Endothelial cell of umbilical vein (primary cell): ENCODE results near the gene ARHGAP31. TPM values are rescaled to one million over a fixed set of nuclear protein-coding genes. Genes with fewer than 3 reads are reported as not detected.

Source experiments
- BruUV-seq: library from RNA; stranded (reverse); fragments of 400-500 nt; replicated peaks from 2 replicates; lab custom pipeline; 2021; lab: Mats Ljungman, UMichigan
- CTCF ChIA-PET: fragments of 300-600, 350-600 bp; sonication (Branson Sonifier 250); formaldehyde crosslinking; loops from one replicate; lab custom pipeline; 2021; ENCODE audit warnings: antibody characterized with exemption, inconsistent platforms; lab: Charles Lee
- POLR2A ChIA-PET: fragments of 300-600, 350-600 bp; sonication (Branson Sonifier 250); formaldehyde crosslinking; loops from one replicate; lab custom pipeline; 2021; ENCODE audit warnings: antibody characterized with exemption, inconsistent platforms; lab: Charles Lee
- DNase-seq: peaks from one replicate; pipeline ENCODE4 v3.0.0-alpha.2; 2011; ENCODE audit warnings: low read depth, low spot score
- FAIRE-seq: peaks from 2 replicates; lab custom pipeline; 2011; peaks lifted over from hg19 to GRCh38; lab: Jason Lieb, UNC
- H2AFZ ChIP-seq: 2 replicates; pipeline ENCODE4 v1.6.0; 2012; ENCODE audit warnings: low read depth, low read length, control low read depth, inconsistent platforms
- H3K27ac ChIP-seq: 2 replicates; pipeline ENCODE4 v1.5.1; 2011; ENCODE audit warnings: low read depth, mild to moderate bottlenecking, control low read depth, low read length, moderate library complexity; ENCODE audit not compliant: insufficient read depth
- H3K27me3 ChIP-seq, 2 experiments: 2 replicates each; pipeline versions ENCODE4 v1.6.0 to v1.6.1; 2011; ENCODE audit warnings: low read length in 2 of 2, mixed read lengths in 1 of 2; ENCODE audit not compliant: control insufficient read depth in 2 of 2, insufficient read depth in 2 of 2
- H3K36me3 ChIP-seq, 2 experiments: 2 replicates in 1 of 2; 3 replicates in 1 of 2; pipeline ENCODE4 v1.5.1; 2011; ENCODE audit warnings: low read length in 2 of 2, mild to moderate bottlenecking in 1 of 2, moderate library complexity in 1 of 2; ENCODE audit not compliant: control insufficient read depth in 2 of 2, insufficient read depth in 2 of 2; ENCODE audit errors: extremely low read depth in 1 of 2
- H3K4me1 ChIP-seq: 3 replicates; pipeline ENCODE4 v1.5.1; 2011; ENCODE audit warnings: mild to moderate bottlenecking, low read length; ENCODE audit not compliant: control insufficient read depth, insufficient read depth; ENCODE audit errors: extremely low read depth
- H3K4me2 ChIP-seq: 2 replicates; pipeline ENCODE4 v1.6.1; 2011; ENCODE audit warnings: low read length, control low read depth, mixed read lengths; ENCODE audit not compliant: insufficient read depth
- H3K4me3 ChIP-seq, 3 experiments: fragments of 200-600 bp in 1 of 3; sonication (generic), shearing (Covaris generic) in 1 of 3; replicated peaks in 1 of 3; 2 replicates each; pipeline ENCODE4 v1.5.1; 2011 to 2016; ENCODE audit warnings: control low read depth in 3 of 3, low read length in 3 of 3, mild to moderate bottlenecking in 2 of 3, inconsistent platforms in 1 of 3, low read depth in 1 of 3, moderate library complexity in 1 of 3; ENCODE audit not compliant: insufficient read depth in 1 of 3
- H3K79me2 ChIP-seq: 2 replicates; pipeline ENCODE4 v1.6.0; 2012; ENCODE audit warnings: low read length, inconsistent platforms; ENCODE audit not compliant: control insufficient read depth, insufficient read depth
- H3K9ac ChIP-seq: replicated peaks from 2 replicates; pipeline ENCODE3; 2011; ENCODE audit warnings: low read length, control low read depth; ENCODE audit not compliant: insufficient read depth; ENCODE audit errors: extremely low read depth
- H3K9me1 ChIP-seq: replicated peaks from 3 replicates; pipeline ENCODE4 v1.6.0; 2011; ENCODE audit warnings: mild to moderate bottlenecking, low read length; ENCODE audit not compliant: control insufficient read depth, insufficient read depth; ENCODE audit errors: extremely low read depth
- H3K9me3 ChIP-seq: replicated peaks from 2 replicates; pipeline ENCODE4 v1.5.1; 2012; ENCODE audit warnings: low read length, inconsistent platforms; ENCODE audit not compliant: control insufficient read depth, insufficient read depth
- H4K20me1 ChIP-seq: replicated peaks from 2 replicates; pipeline ENCODE3; 2011; ENCODE audit warnings: mild to moderate bottlenecking, low read length; ENCODE audit not compliant: control insufficient read depth, insufficient read depth; ENCODE audit errors: extremely low read depth
- CTCF ChIP-seq, 2 donors: IDR thresholded peaks; 1 replicate in 1 of 2; 2 replicates in 1 of 2; pipeline ENCODE4 v1.5.1; 2011; ENCODE audit warnings: low read length in 2 of 2, mild to moderate bottlenecking in 2 of 2, moderate library complexity in 2 of 2, control low read depth in 1 of 2, inconsistent platforms in 1 of 2, low read depth in 1 of 2; ENCODE audit not compliant: insufficient read depth in 1 of 2; ENCODE audit errors: extremely low read depth in 1 of 2
- EZH2 ChIP-seq: IDR thresholded peaks from 2 replicates; pipeline ENCODE4 v1.6.1; 2012; ENCODE audit warnings: borderline replicate concordance, low read depth, mild to moderate bottlenecking, moderate library complexity, low read length, inconsistent platforms; ENCODE audit not compliant: severe bottlenecking
- FOS ChIP-seq: IDR thresholded peaks from 2 replicates; pipeline ENCODE4 v1.6.1; 2011; ENCODE audit warnings: mild to moderate bottlenecking, low read length, moderate library complexity, borderline replicate concordance; ENCODE audit not compliant: insufficient read depth
- GATA2 ChIP-seq: IDR thresholded peaks from 2 replicates; pipeline ENCODE4 v1.7.0; 2011; ENCODE audit warnings: low read depth, mild to moderate bottlenecking, moderate library complexity, mixed read lengths, low read length; ENCODE audit not compliant: insufficient read length, insufficient read depth
- JUN ChIP-seq: IDR thresholded peaks from 2 replicates; pipeline ENCODE4 v1.6.1; 2011; ENCODE audit warnings: borderline replicate concordance, low read depth; ENCODE audit not compliant: insufficient read length, insufficient read depth
- MAX ChIP-seq: IDR thresholded peaks from 2 replicates; pipeline ENCODE4 v1.6.1; 2011; ENCODE audit not compliant: insufficient read depth, insufficient read length
- MYC ChIP-seq: IDR thresholded peaks from one replicate; pipeline ENCODE4 v1.6.1; 2011; ENCODE audit warnings: mild to moderate bottlenecking, low read depth, low read length
- POLR2A ChIP-seq: IDR thresholded peaks from 2 replicates; pipeline ENCODE4 v1.6.1; 2012; ENCODE audit warnings: low read depth, mild to moderate bottlenecking, control low read depth, low read length
- POLR2AphosphoS5 ChIP-seq: IDR thresholded peaks from 2 replicates; pipeline ENCODE4 v1.6.1; 2012; ENCODE audit warnings: low read depth, mild to moderate bottlenecking, control low read depth, low read length, moderate library complexity; ENCODE audit not compliant: insufficient read depth
- dilution Hi-C: fragments of 300-500 bp; cut with MboI; formaldehyde crosslinking; loops from one replicate; pipeline ENCODE4 v1.15.0; 2019; ENCODE audit warnings: low sequenced_read_pairs; ENCODE audit not compliant: extremely low pct_ligation_motif_present
- intact Hi-C: fragments of 100-400 bp; cut with micrococcal nuclease; formaldehyde crosslinking; loops from one replicate; pipeline ENCODE4 v1.10.0; 2022
- polyA plus RNA-seq, 4 experiments: library from polyadenylated mRNA; depleted of rRNA in 3 of 4; stranded (reverse) in 3 of 4; unstranded in 1 of 4; fragments of >200 nt; gene quantifications; 2 replicates each; pipeline versions ENCODE4 v1.2.1 to v1.2.3, GENCODE V29; 2011 to 2012; ENCODE audit warnings: missing spikeins in 1 of 4
- total RNA-seq: library from RNA; stranded (reverse); gene quantifications from 2 replicates; pipeline ENCODE4 v1.2.3, GENCODE V29; 2021

The ARHGAP31 gene
- total and polyA plus RNA-seq, 2 donors (not counting 3 experiments of a cell fraction or from before 2014, with no cell fraction given) = 25.5 to 65.8 TPM

- no TSS peak for BruUV-seq
- FAIRE-seq = no peak
- CTCF ChIA-PET = interaction anchor here (1.5 kb wide), 1 partner anchor 264 kb away, joined by 3 read pairs; no protein-coding TSS in a partner anchor
Observed at GRCh38 chr3:119416873-119417272, 122.7 kb downstream of the ARHGAP31 start.

More at GRCh38 chr3:119416873-119417272, 122.7 kb downstream of the ARHGAP31 start:
- dilution Hi-C loops = no loop called here
- DNase-seq = no peak
- H3K27ac ChIP-seq = no peak overlapping the region
- no peaks in the 10 kb centered on the region for H3K9me3 ChIP-seq
- no peak overlapping the region for H3K4me3 ChIP-seq
- H3K9me1 ChIP-seq = no peaks in the 10 kb centered on the region
- POLR2A ChIA-PET = no interaction called here
- no peaks in the 10 kb centered on the region for H4K20me1 ChIP-seq
- H3K27me3 ChIP-seq = no peaks in the 10 kb centered on the region
- H3K36me3 ChIP-seq = peaks cover 14 to 26% of the 10 kb centered on the region in 2 experiments
- no peaks in the 10 kb centered on the region for H3K4me1 ChIP-seq
- no peaks in the 10 kb centered on the region for H3K79me2 ChIP-seq
- no peak overlapping the region for H2AFZ ChIP-seq
- no peak overlapping the region for H3K9ac ChIP-seq
- no peak for TF ChIP-seq POLR2AphosphoS5
- TF ChIP-seq FOS = no peak
- TF ChIP-seq MYC = no peak
- no peak for TF ChIP-seq JUN
- TF ChIP-seq EZH2 = no peak
- TF ChIP-seq CTCF (IDR thresholded peaks at IDR 0.05; ENCODE audit: extremely low read depth in 1 of 2, insufficient read depth in 1 of 2, low read depth in 1 of 2, low read length in 2 of 2) = no peak
- no peak for TF ChIP-seq GATA2
- no peak for TF ChIP-seq MAX
- no peak for TF ChIP-seq POLR2A
- H3K4me2 ChIP-seq = no peak overlapping the region
- intact Hi-C loops = no loop called here
